Thyroid gland (tissue), 4 donors: ENCODE measurements around the gene KIAA1671. TPM values are rescaled to one million over a fixed set of nuclear protein-coding genes. Genes with fewer than 3 reads are reported as not detected.

Experiments used
- DNase-seq, 2 donors: peaks; one replicate each; pipeline ENCODE4 v3.0.0-alpha.2; 2019
- H3K27ac ChIP-seq, 3 donors: fragments of 200-600 bp; sonication (generic); 1 replicate in 2 of 3; 2 replicates in 1 of 3; pipeline ENCODE4 v1.5.1; 2016 to 2019; ENCODE audit warnings: mild to moderate bottlenecking in 1 of 3, moderate library complexity in 1 of 3
- H3K27me3 ChIP-seq: fragments of 200-600 bp; sonication (generic); one replicate; pipeline ENCODE4 v1.5.1; 2019
- H3K36me3 ChIP-seq, 2 donors: fragments of 200-600 bp; sonication (generic); one replicate each; pipeline ENCODE4 v1.5.1; 2016 to 2019
- H3K4me1 ChIP-seq, 2 donors: fragments of 200-600 bp; sonication (generic); one replicate each; pipeline ENCODE4 v1.5.1; 2017 to 2019
- H3K4me3 ChIP-seq, 3 donors: fragments of 200-600 bp; sonication (generic); replicated peaks in 1 of 3; 1 replicate in 2 of 3; 2 replicates in 1 of 3; pipeline ENCODE4 v1.5.1; 2016; ENCODE audit warnings: mild to moderate bottlenecking in 1 of 3
- H3K9me3 ChIP-seq: fragments of 200-600 bp; sonication (generic); one replicate; pipeline ENCODE4 v1.5.1; 2017
- CTCF ChIP-seq, 6 experiments: fragments of 200-600 bp in 3 of 6; fragments of 450-650 bp in 3 of 6; sonication (generic) in 3 of 6; IDR thresholded peaks; one replicate each; pipeline ENCODE4 v1.5.1; 2016 to 2019; ENCODE audit warnings: antibody characterized with exemption in 6 of 6, mild to moderate bottlenecking in 2 of 6, inconsistent platforms in 1 of 6, moderate library complexity in 1 of 6
- POLR2A ChIP-seq, 2 donors: fragments of 450-650 bp; IDR thresholded peaks; one replicate each; pipeline ENCODE4 v1.6.1; 2017; ENCODE audit warnings: antibody characterized with exemption in 2 of 2, mild to moderate bottlenecking in 2 of 2, moderate library complexity in 1 of 2
- WGBS, 2 donors: methylation state at CpG; one replicate each; pipeline ENCODE4 v1.1.5; 2017; 5-methylcytosine and 5-hydroxymethylcytosine counted together
- intact Hi-C: fragments of 100-400 bp; cut with DNase I; formaldehyde crosslinking; loops from one replicate; pipeline ENCODE4 v1.15.1; 2023
- total RNA-seq, 4 donors: library from RNA; depleted of rRNA; stranded (reverse); fragments of >200 nt; gene quantifications; one replicate each; pipeline ENCODE4 v1.2.3, GENCODE V29; 2016

KIAA1671 gene
- total RNA-seq, 4 donors from 2014 or later, result 63.2 to 111 (median 79.7) TPM

- H3K36me3 ChIP-seq, result peaks cover 19 to 35% of the 10 kb centered on the region in 2 donors
- 73 to 77% methylated on average over 5 of the region's 5 CpGs for WGBS, 2 donors
- intact Hi-C loops, result loop anchor here (10.0 kb wide), 1 partner anchor 57 kb away; no protein-coding TSS in a partner anchor
- no peaks in the 10 kb centered on the region for H3K27me3 ChIP-seq
- no peak overlapping the region for H3K4me3 ChIP-seq
- peaks cover 3 to 17% of the 10 kb centered on the region in 2 donors for H3K4me1 ChIP-seq
- no peak overlapping the region for H3K27ac ChIP-seq
- TF ChIP-seq POLR2A (IDR thresholded peaks at IDR 0.05) (no peak), CTCF (IDR thresholded peaks at IDR 0.05) (peak in 5 of 6 experiments; percentile 30 to 51 (median 40))
- peak; percentile 34 to 41 for DNase-seq
- no peaks in the 10 kb centered on the region for H3K9me3 ChIP-seq
These were observed 219.6 kb downstream of the KIAA1671 start for GRCh38 chr22:25172153-25172552.

GRCh38 chr22:25174156-25174887 is 221.8 kb downstream of the KIAA1671 start:
- TF ChIP-seq POLR2A (IDR thresholded peaks at IDR 0.05) (no peak), CTCF (IDR thresholded peaks at IDR 0.05) (no peak)
- DNase-seq, result no peak
- no peak overlapping the region for H3K27ac ChIP-seq
- no peaks in the 10 kb centered on the region for H3K27me3 ChIP-seq
- intact Hi-C loops, result loop anchor here (10.0 kb wide), 1 partner anchor 60 kb away; no protein-coding TSS in a partner anchor
- H3K9me3 ChIP-seq, result no peaks in the 10 kb centered on the region
- peaks cover 3 to 13% of the 10 kb centered on the region in 2 donors for H3K4me1 ChIP-seq
- 90 to 95% methylated on average over 11 to 13 of the region's 13 CpGs for WGBS, 2 donors
- H3K36me3 ChIP-seq, result peaks cover 26 to 48% of the 10 kb centered on the region in 2 donors
- no peak overlapping the region for H3K4me3 ChIP-seq

GRCh38 chr22:25174888-25175411 is 222.4 kb downstream of the KIAA1671 start:
- 84 to 92% methylated on average over 6 of the region's 6 CpGs for WGBS, 2 donors
- intact Hi-C loops, result loop anchor here (10.0 kb wide), 1 partner anchor 60 kb away; no protein-coding TSS in a partner anchor
- no peak for DNase-seq
- peaks cover 3 to 7% of the 10 kb centered on the region in 2 donors for H3K4me1 ChIP-seq
- no peak overlapping the region for H3K4me3 ChIP-seq
- peaks cover 26 to 49% of the 10 kb centered on the region in 2 donors for H3K36me3 ChIP-seq
- H3K27ac ChIP-seq, result no peak overlapping the region
- TF ChIP-seq CTCF (IDR thresholded peaks at IDR 0.05), result no peak
- no peak for TF ChIP-seq POLR2A (IDR thresholded peaks at IDR 0.05)
- H3K9me3 ChIP-seq, result no peaks in the 10 kb centered on the region
- no peaks in the 10 kb centered on the region for H3K27me3 ChIP-seq

GRCh38 chr22:25176175-25176574 is 223.7 kb downstream of the KIAA1671 start:
- WGBS, 2 donors, result 83 to 90% methylated on average over 6 of the region's 6 CpGs
- Histone ChIP-seq H3K9me3 (no peaks in the 10 kb centered on the region), H3K27ac (peak overlapping the region in 2 of 3 donors; percentile 10 to 58), H3K4me3 (no peak overlapping the region), H3K36me3 (peaks cover 26 to 49% of the 10 kb centered on the region in 2 donors), H3K4me1 (peaks cover 10 to 11% of the 10 kb centered on the region in 2 donors), H3K27me3 (no peaks in the 10 kb centered on the region)
- intact Hi-C loops, result loop anchor here (10.0 kb wide), 1 partner anchor 61 kb away; no protein-coding TSS in a partner anchor
- peak; percentile 54 to 74 for DNase-seq
- TF ChIP-seq CTCF (IDR thresholded peaks at IDR 0.05) (no peak), POLR2A (IDR thresholded peaks at IDR 0.05) (no peak)

- Histone ChIP-seq H3K4me3 (no peak overlapping the region), H3K36me3 (peaks cover 26 to 49% of the 10 kb centered on the region in 2 donors), H3K27me3 (no peaks in the 10 kb centered on the region), H3K4me1 (peaks cover 11 to 14% of the 10 kb centered on the region in 2 donors), H3K27ac (peak overlapping the region in 2 of 3 donors; percentile 58 to 59), H3K9me3 (no peaks in the 10 kb centered on the region)
- WGBS, 2 donors, result 82 to 89% methylated on average over 3 of the region's 3 CpGs
- no peak for DNase-seq
- intact Hi-C loops, result loop anchor here (10.0 kb wide), 1 partner anchor 62 kb away; no protein-coding TSS in a partner anchor
- TF ChIP-seq POLR2A (IDR thresholded peaks at IDR 0.05), result no peak
- no peak for TF ChIP-seq CTCF (IDR thresholded peaks at IDR 0.05)
These were observed 224.3 kb downstream of the KIAA1671 start for GRCh38 chr22:25176799-25177198.
